ENCODE results near the gene SH3RF3. TPM values are rescaled to one million over a fixed set of nuclear protein-coding genes. Genes with fewer than 3 reads are reported as not detected.

Gene SH3RF3
- polyA plus RNA-seq, 1 of the 3 experiments (the other 2 are of a cell fraction) = 1.9 TPM

DNA sequence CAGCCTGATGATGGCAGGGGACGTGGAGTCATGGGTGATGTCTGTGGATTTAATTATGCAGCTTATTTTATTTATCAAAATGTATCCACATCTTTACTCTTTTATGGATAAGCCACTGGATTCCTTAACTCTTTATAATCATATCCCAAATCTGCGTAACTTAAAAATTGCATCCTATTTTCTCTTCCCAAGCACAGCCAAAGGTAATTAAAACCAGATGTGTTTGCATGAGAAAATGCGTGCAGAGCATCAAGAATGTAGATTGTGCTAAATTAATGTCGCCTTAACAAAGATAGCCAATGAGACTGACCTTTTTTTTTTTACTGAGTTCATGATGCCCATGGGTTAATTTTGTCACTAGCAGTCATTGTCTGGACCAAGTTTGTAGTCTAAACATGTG lies 10.0 kb downstream of the SH3RF3 start:
- H3K4me2 ChIP-seq = no peak overlapping the region
- no peaks in the 10 kb centered on the region for H3K9me3 ChIP-seq
- no peak overlapping the region for H3K27ac ChIP-seq (ENCODE audit: low read depth in 2 of 2, low read length in 1 of 2)
- peaks cover 6 to 42% of the 10 kb centered on the region in 2 experiments; a peak in 2 of 4 replicates for H3K4me1 ChIP-seq (ENCODE audit: control insufficient read depth in 1 of 2, insufficient read depth in 2 of 2, low read depth in 1 of 2, low read length in 1 of 2)
- peaks cover 88% of the 10 kb centered on the region for H4K20me1 ChIP-seq (ENCODE audit: insufficient read depth)
- no peaks in the 10 kb centered on the region for H3K36me3 ChIP-seq (replicated peaks in 1 of 2; ENCODE audit: control insufficient read depth in 1 of 2, insufficient read depth in 2 of 2, low read length in 1 of 2)
- DNase-seq = no peak
- H3K79me2 ChIP-seq (ENCODE audit: insufficient read depth) = peaks cover 77% of the 10 kb centered on the region
- no peaks in the 10 kb centered on the region for H3K9me2 ChIP-seq
- POLR2A ChIA-PET = no interaction called here
- TF ChIP-seq TCF12 (IDR thresholded peaks at IDR 0.05) (peak; percentile 61; the same call in 1 of the 2 replicates), EP300 (IDR thresholded peaks at IDR 0.05; ENCODE audit: borderline replicate concordance in 1 of 2, low read depth in 1 of 2, low read length in 1 of 2) (no peak)
- no peaks in the 10 kb centered on the region for H3K27me3 ChIP-seq (ENCODE audit: insufficient read depth)
- H3K4me3 ChIP-seq (ENCODE audit: low read depth in 2 of 2, low read length in 1 of 2) = no peak overlapping the region
- H3K9ac ChIP-seq = no peak overlapping the region
- H2AFZ ChIP-seq (ENCODE audit: low read depth) = no peak overlapping the region
- 66% methylated on average over 4 of the region's 4 CpGs for WGBS (ENCODE audit: low lambda C conversion rate)
- CTCF ChIA-PET = interaction anchor here (1.4 to 1.8 kb wide), 3 partner anchors 10 to 371 kb away, joined by 4 to 11 read pairs (median 7); partner anchors contain the start of gene SH3RF3
- H3F3A ChIP-seq (replicated peaks; ENCODE audit: insufficient read depth) = no peaks in the 10 kb centered on the region

DNA sequence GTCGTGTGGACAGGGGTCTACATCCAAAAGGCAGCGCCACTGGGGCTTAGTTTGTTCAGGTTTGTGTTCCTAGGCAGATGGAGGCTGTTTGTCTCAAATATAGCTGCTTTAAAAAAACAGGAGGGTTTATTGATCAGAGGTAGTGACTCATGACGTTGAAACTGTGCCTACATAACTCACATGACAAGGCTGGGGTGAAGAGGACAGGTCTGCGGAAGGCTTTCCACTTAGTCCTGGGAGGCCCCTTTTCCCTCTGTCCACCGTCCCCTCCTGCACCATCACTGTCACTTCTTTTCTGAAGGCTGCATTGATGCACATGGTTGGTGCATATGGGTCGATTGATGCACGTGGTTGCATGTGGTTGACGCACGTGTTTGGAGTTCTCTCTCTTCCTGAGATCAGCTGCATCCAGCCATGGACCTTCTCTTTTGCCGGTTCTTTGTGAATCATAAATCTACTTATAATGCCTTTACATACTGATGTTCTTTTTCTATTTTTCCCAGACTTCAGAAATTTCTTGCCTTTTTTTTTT lies 10.9 kb downstream of the SH3RF3 start:
- H3K27me3 ChIP-seq (ENCODE audit: insufficient read depth) = no peaks in the 10 kb centered on the region
- peaks cover 82% of the 10 kb centered on the region for H4K20me1 ChIP-seq (ENCODE audit: insufficient read depth)
- POLR2A ChIA-PET = no interaction called here
- DNase-seq = no peak
- TF ChIP-seq EP300 (IDR thresholded peaks at IDR 0.05; ENCODE audit: borderline replicate concordance in 1 of 2, low read depth in 1 of 2, low read length in 1 of 2) = no peak
- no peak for TF ChIP-seq NRF1 (IDR thresholded peaks at IDR 0.05; ENCODE audit: low read depth, low read length)
- TF ChIP-seq, protein P1, sequence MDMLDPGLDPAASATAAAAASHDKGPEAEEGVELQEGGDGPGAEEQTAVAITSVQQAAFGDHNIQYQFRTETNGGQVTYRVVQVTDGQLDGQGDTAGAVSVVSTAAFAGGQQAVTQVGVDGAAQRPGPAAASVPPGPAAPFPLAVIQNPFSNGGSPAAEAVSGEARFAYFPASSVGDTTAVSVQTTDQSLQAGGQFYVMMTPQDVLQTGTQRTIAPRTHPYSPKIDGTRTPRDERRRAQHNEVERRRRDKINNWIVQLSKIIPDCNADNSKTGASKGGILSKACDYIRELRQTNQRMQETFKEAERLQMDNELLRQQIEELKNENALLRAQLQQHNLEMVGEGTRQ (IDR thresholded peaks at IDR 0.05; ENCODE audit: borderline replicate concordance, low read depth, low read length) = no peak
- TF ChIP-seq TEAD4 (IDR thresholded peaks at IDR 0.05; ENCODE audit: borderline replicate concordance, insufficient read depth) = no peak
- no peak for TF ChIP-seq YY1 (IDR thresholded peaks at IDR 0.05; ENCODE audit: low read depth)
- no peak for TF ChIP-seq POLR2AphosphoS5 (IDR thresholded peaks at IDR 0.05; ENCODE audit: low read depth, low read length)
- TF ChIP-seq JUND (IDR thresholded peaks at IDR 0.05) = no peak
- no peak for TF ChIP-seq FOSL2 (IDR thresholded peaks at IDR 0.05; ENCODE audit: borderline replicate concordance, low read depth)
- TF ChIP-seq, protein P2, sequence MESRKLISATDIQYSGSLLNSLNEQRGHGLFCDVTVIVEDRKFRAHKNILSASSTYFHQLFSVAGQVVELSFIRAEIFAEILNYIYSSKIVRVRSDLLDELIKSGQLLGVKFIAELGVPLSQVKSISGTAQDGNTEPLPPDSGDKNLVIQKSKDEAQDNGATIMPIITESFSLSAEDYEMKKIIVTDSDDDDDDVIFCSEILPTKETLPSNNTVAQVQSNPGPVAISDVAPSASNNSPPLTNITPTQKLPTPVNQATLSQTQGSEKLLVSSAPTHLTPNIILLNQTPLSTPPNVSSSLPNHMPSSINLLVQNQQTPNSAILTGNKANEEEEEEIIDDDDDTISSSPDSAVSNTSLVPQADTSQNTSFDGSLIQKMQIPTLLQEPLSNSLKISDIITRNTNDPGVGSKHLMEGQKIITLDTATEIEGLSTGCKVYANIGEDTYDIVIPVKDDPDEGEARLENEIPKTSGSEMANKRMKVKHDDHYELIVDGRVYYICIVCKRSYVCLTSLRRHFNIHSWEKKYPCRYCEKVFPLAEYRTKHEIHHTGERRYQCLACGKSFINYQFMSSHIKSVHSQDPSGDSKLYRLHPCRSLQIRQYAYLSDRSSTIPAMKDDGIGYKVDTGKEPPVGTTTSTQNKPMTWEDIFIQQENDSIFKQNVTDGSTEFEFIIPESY (IDR thresholded peaks at IDR 0.05; ENCODE audit: borderline replicate concordance, low read depth) = no peak
- no peak for TF ChIP-seq SIN3A (IDR thresholded peaks at IDR 0.05; ENCODE audit: borderline replicate concordance, low read depth, low read length)
- no peak for TF ChIP-seq FOXJ3 (CRISPR knock-in tag; IDR thresholded peaks at IDR 0.05)
- no peak for TF ChIP-seq SMC3 (IDR thresholded peaks at IDR 0.05; ENCODE audit: low read depth, low read length)
- TF ChIP-seq RFX5 (IDR thresholded peaks at IDR 0.05; ENCODE audit: low read length) = no peak
- TF ChIP-seq FOXM1 (IDR thresholded peaks at IDR 0.05; ENCODE audit: low read depth) = no peak
- TF ChIP-seq MEF2A (IDR thresholded peaks at IDR 0.05; ENCODE audit: borderline replicate concordance, low read depth) = no peak
- no peak for TF ChIP-seq NFIC (IDR thresholded peaks at IDR 0.05; ENCODE audit: borderline replicate concordance)
- TF ChIP-seq GABPA (IDR thresholded peaks at IDR 0.05; ENCODE audit: low read depth) = no peak
- TF ChIP-seq TAF1 (IDR thresholded peaks at IDR 0.05; ENCODE audit: borderline replicate concordance, low read depth, low read length) = no peak
- no peaks in the 10 kb centered on the region for H3K36me3 ChIP-seq (replicated peaks in 1 of 2; ENCODE audit: control insufficient read depth in 1 of 2, insufficient read depth in 2 of 2, low read length in 1 of 2)
- H3K27ac ChIP-seq (ENCODE audit: low read depth in 2 of 2, low read length in 1 of 2) = no peak overlapping the region
- H2AFZ ChIP-seq (ENCODE audit: low read depth) = no peak overlapping the region
- CTCF ChIA-PET = interaction anchor here (0.9 kb wide), 1 partner anchor 15 kb away, joined by 3 read pairs; no protein-coding TSS in a partner anchor
- no peaks in the 10 kb centered on the region for H3K9me3 ChIP-seq
- no peak overlapping the region for H3K4me3 ChIP-seq (ENCODE audit: low read depth in 2 of 2, low read length in 1 of 2)
- H3K4me2 ChIP-seq = no peak overlapping the region
- H3K4me1 ChIP-seq (ENCODE audit: control insufficient read depth in 1 of 2, insufficient read depth in 2 of 2, low read depth in 1 of 2, low read length in 1 of 2) = peaks cover 6 to 37% of the 10 kb centered on the region in 2 experiments; a peak in 2 of 4 replicates
- 83% methylated on average over 10 of the region's 10 CpGs for WGBS (ENCODE audit: low lambda C conversion rate)
- H3K9me2 ChIP-seq = no peaks in the 10 kb centered on the region
- H3K9ac ChIP-seq = no peak overlapping the region
- no peaks in the 10 kb centered on the region for H3F3A ChIP-seq (replicated peaks; ENCODE audit: insufficient read depth)
- peaks cover 74% of the 10 kb centered on the region for H3K79me2 ChIP-seq (ENCODE audit: insufficient read depth)

Measured in SK-N-SH (cell line).